GM21723 (cell line): ENCODE results near the gene KRT16.
"Not testable (repeated sequence)": the region's sequence is repeated elsewhere in the genome, so short reads cannot be mapped to it uniquely, and the experiment has no call there.

Source experiments
- ATAC-seq: cut with Tn5 transposase; IDR thresholded peaks from one replicate; pipeline ENCODE4 v1.9.1; 2021; ENCODE audit warnings: mild to moderate bottlenecking, moderate library complexity; ENCODE audit not compliant: unreplicated experiment

Gene KRT16

GRCh38 chr17:41612376-41613160 is at the start of gene KRT16:
TSS of gene KRT16 (minus strand) at chr17:41612767. CDS start at chr17:41612688, 79 bp downstream.
- ATAC-seq = not testable (repeated sequence)

GRCh38 chr17:41660221-41660711 is 47.7 kb upstream of the KRT16 start:
- ATAC-seq = no peak

- no peak for ATAC-seq
Observed at GRCh38 chr17:41659427-41660212, 47.1 kb upstream of the KRT16 start.

- ATAC-seq = no peak
Observed at GRCh38 chr17:41658846-41659245, 46.3 kb upstream of the KRT16 start.

GRCh38 chr17:41657936-41658335 is 45.4 kb upstream of the KRT16 start:
- no peak for ATAC-seq

- ATAC-seq = no peak
Observed at GRCh38 chr17:41657176-41657754, 44.7 kb upstream of the KRT16 start.

GRCh38 chr17:41656249-41657023 is 43.9 kb upstream of the KRT16 start:
- ATAC-seq = no peak

- ATAC-seq = no peak
Observed at GRCh38 chr17:41655611-41656111, 43.1 kb upstream of the KRT16 start.

GRCh38 chr17:41654678-41655607 is 42.4 kb upstream of the KRT16 start:
- ATAC-seq = no peak

- no peak for ATAC-seq
Observed at GRCh38 chr17:41653892-41654677, 41.5 kb upstream of the KRT16 start.

GRCh38 chr17:41653421-41653820 is 40.9 kb upstream of the KRT16 start:
- ATAC-seq = no peak

GRCh38 chr17:41652461-41652970 is 39.9 kb upstream of the KRT16 start:
- no peak for ATAC-seq

GRCh38 chr17:41651625-41652460 is 39.3 kb upstream of the KRT16 start:
- ATAC-seq = no peak

- no peak for ATAC-seq
Observed at GRCh38 chr17:41650794-41651624, 38.4 kb upstream of the KRT16 start.

- ATAC-seq = no peak
Observed at GRCh38 chr17:41649923-41650519, 37.5 kb upstream of the KRT16 start.

GRCh38 chr17:41648411-41649195 is 36.0 kb upstream of the KRT16 start:
- no peak for ATAC-seq
